PC-3 (cell line): ENCODE measurements around the gene RNF208. TPM values are rescaled to one million over a fixed set of nuclear protein-coding genes. Genes with fewer than 3 reads are reported as not detected.

Experiments used
- ATAC-seq: fragments of 200-7000 bp; cut with Tn5 transposase; 2 replicates; pipeline ENCODE4 v1.9.1; 2020; ENCODE audit warnings: mild to moderate bottlenecking, moderate library complexity
- BruUV-seq: library from RNA; stranded (reverse); fragments of 400-500 nt; replicated peaks from 2 replicates; lab custom pipeline; 2021; lab: Mats Ljungman, UMichigan
- CTCF ChIA-PET: fragments of 300-600 bp; sonication (Branson Sonifier 250); formaldehyde crosslinking; loops from one replicate; lab custom pipeline; 2022; ENCODE audit warnings: antibody characterized with exemption; lab: Charles Lee
- POLR2A ChIA-PET: fragments of 300-600 bp; sonication (Branson Sonifier 250); formaldehyde crosslinking; loops from one replicate; lab custom pipeline; 2022; ENCODE audit warnings: antibody characterized with exemption; ENCODE audit not compliant: unreplicated experiment; lab: Charles Lee
- DNase-seq: peaks from one replicate; pipeline ENCODE4 v3.0.0-alpha.2; 2015
- H2AFZ ChIP-seq: fragments of 300-600 bp; sonication (generic); 2 replicates; pipeline ENCODE4 v1.6.0; 2016; ENCODE audit warnings: antibody characterized with exemption, low read length
- H3F3A ChIP-seq: fragments of 300-600 bp; sonication (generic); one replicate; pipeline ENCODE4 v1.6.0; 2017; ENCODE audit warnings: antibody characterized with exemption, low read length, control low read depth, mild to moderate bottlenecking; ENCODE audit not compliant: unreplicated experiment
- H3K27ac ChIP-seq: fragments of 300-600 bp; sonication (generic); 2 replicates; pipeline ENCODE4 v1.5.1; 2016; ENCODE audit warnings: mild to moderate bottlenecking, low read length
- H3K27me3 ChIP-seq: fragments of 300-600 bp; sonication (generic); 2 replicates; pipeline ENCODE4 v1.6.1; 2016; ENCODE audit warnings: low read length, mixed read lengths
- H3K36me3 ChIP-seq: fragments of 300-600 bp; sonication (generic); 2 replicates; pipeline ENCODE4 v1.6.1; 2016; ENCODE audit warnings: low read depth, mixed run types, low read length, mixed read lengths
- H3K4me1 ChIP-seq: fragments of 300-600 bp; sonication (generic); 2 replicates; pipeline ENCODE4 v1.5.1; 2016; ENCODE audit warnings: low read length; ENCODE audit not compliant: insufficient read depth
- H3K4me2 ChIP-seq: fragments of 300-600 bp; sonication (generic); 2 replicates; pipeline ENCODE4 v1.6.0; 2016; ENCODE audit warnings: low read length
- H3K4me3 ChIP-seq: fragments of 300-600 bp; sonication (generic); 2 replicates; pipeline ENCODE4 v1.5.1; 2016; ENCODE audit warnings: mild to moderate bottlenecking, low read length, mixed read lengths
- H3K79me2 ChIP-seq: fragments of 300-600 bp; sonication (generic); 2 replicates; pipeline ENCODE4 v1.6.1; 2017; ENCODE audit warnings: low read length, mixed read lengths
- H3K9ac ChIP-seq: fragments of 300-600 bp; sonication (generic); 2 replicates; pipeline ENCODE4 v1.6.0; 2016; ENCODE audit warnings: mild to moderate bottlenecking, low read length
- H3K9me2 ChIP-seq: fragments of 300-600 bp; sonication (generic); replicated peaks from 2 replicates; pipeline ENCODE4 v1.6.1; 2016; ENCODE audit warnings: mixed run types, low read length, mixed read lengths
- H3K9me3 ChIP-seq: fragments of 300-600 bp; sonication (generic); 2 replicates; pipeline ENCODE4 v1.6.1; 2016; ENCODE audit warnings: low read length, mixed read lengths
- H4K20me1 ChIP-seq: fragments of 300-600 bp; sonication (generic); 2 replicates; pipeline ENCODE4 v1.6.1; 2016; ENCODE audit warnings: low read length, mixed read lengths
- EZH2 ChIP-seq: fragments of 300-600 bp; sonication (generic); IDR thresholded peaks from one replicate; pipeline ENCODE4 v1.6.1; 2017; ENCODE audit warnings: antibody characterized with exemption, mild to moderate bottlenecking, low read length; ENCODE audit not compliant: unreplicated experiment
- EZH2phosphoT487 ChIP-seq: fragments of 300-600 bp; sonication (generic); IDR thresholded peaks from 2 replicates; pipeline ENCODE4 v1.6.1; 2018; ENCODE audit warnings: mild to moderate bottlenecking, antibody characterized with exemption, low read length, borderline replicate concordance
- intact Hi-C: fragments of 100-400 bp; cut with micrococcal nuclease; formaldehyde crosslinking; loops from 2 replicates; pipeline ENCODE4 v1.9.0; 2023
- total RNA-seq: library from RNA; depleted of rRNA; stranded (reverse); fragments of >200 nt; gene quantifications from 2 replicates; pipeline ENCODE4 v1.2.3, GENCODE V29; 2014
- TF ChIP-seq, protein P1 (sequence below): fragments of 300-600 bp; sonication (generic); conservative IDR thresholded peaks from 2 replicates; pipeline ENCODE4 v1.5.1; 2017; ENCODE audit warnings: antibody characterized with exemption, low read depth, mild to moderate bottlenecking, low read length

The RNF208 gene
- total RNA-seq, 1 experiment from 2014 or later, result 1.7 TPM

DNA sequence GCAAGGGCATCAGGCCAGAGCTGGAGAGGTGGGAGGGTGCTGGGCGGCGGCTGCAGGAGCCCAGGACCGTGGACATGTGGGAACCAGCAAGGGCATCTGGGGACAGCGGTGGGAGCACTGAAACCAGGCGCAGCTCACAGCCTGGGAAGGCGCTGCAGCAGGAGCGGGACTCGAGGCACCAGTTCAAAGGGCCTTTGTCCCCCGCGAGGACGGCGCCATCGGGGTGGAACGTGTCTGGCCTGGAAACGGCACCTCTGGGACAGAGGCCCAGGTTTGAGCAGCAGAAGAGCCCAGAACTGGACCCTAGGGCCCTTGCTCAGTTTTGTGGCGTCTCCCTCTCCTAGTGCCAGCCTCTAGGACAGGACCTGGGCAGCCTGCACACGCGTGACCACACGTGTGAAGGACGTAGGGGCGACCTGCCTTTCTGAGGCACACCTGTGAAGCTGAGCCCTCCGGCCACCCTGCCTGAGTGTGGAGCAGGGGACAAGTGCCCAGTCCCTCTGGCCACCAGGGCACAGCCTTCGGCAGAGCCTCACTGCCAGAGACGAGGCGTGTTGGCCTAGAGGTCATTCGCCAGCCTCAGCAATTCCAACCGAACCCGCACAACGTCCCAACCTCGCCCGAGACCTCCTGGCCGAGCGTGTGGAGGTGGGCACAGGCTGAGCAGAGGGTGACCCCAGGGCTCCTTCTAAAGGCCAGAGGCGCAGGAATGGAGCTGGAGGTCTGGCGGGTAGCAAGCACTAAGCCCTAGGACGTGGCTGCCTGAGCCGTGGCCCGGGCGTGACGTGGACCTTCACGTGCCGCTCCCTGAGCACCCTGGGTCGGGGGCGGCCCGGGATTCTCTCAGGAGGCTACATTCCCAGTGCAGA is 48.0 kb downstream of the RNF208 start:
- Histone ChIP-seq H4K20me1 (no peaks in the 10 kb centered on the region), H3K79me2 (no peaks in the 10 kb centered on the region), H3K36me3 (no peaks in the 10 kb centered on the region), H3K4me3 (no peak overlapping the region), H3K27ac (no peak overlapping the region), H3F3A (no peaks in the 10 kb centered on the region), H3K9me3 (no peaks in the 10 kb centered on the region), H3K4me1 (no peaks in the 10 kb centered on the region), H3K9ac (no peak overlapping the region), H3K9me2 (no peaks in the 10 kb centered on the region), H3K4me2 (no peak overlapping the region), H3K27me3 (no peaks in the 10 kb centered on the region), H2AFZ (no peak overlapping the region)
- ChIA-PET POLR2A (no interaction called here), CTCF (no interaction called here)
- BruUV-seq, result no TSS peak
- intact Hi-C loops, result no loop called here
- DNase-seq, result no peak
- no peak for ATAC-seq
- no peak for TF ChIP-seq EZH2phosphoT487
- no peak for TF ChIP-seq EZH2
- TF ChIP-seq, protein P1, sequence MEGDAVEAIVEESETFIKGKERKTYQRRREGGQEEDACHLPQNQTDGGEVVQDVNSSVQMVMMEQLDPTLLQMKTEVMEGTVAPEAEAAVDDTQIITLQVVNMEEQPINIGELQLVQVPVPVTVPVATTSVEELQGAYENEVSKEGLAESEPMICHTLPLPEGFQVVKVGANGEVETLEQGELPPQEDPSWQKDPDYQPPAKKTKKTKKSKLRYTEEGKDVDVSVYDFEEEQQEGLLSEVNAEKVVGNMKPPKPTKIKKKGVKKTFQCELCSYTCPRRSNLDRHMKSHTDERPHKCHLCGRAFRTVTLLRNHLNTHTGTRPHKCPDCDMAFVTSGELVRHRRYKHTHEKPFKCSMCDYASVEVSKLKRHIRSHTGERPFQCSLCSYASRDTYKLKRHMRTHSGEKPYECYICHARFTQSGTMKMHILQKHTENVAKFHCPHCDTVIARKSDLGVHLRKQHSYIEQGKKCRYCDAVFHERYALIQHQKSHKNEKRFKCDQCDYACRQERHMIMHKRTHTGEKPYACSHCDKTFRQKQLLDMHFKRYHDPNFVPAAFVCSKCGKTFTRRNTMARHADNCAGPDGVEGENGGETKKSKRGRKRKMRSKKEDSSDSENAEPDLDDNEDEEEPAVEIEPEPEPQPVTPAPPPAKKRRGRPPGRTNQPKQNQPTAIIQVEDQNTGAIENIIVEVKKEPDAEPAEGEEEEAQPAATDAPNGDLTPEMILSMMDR, result no peak

DNA sequence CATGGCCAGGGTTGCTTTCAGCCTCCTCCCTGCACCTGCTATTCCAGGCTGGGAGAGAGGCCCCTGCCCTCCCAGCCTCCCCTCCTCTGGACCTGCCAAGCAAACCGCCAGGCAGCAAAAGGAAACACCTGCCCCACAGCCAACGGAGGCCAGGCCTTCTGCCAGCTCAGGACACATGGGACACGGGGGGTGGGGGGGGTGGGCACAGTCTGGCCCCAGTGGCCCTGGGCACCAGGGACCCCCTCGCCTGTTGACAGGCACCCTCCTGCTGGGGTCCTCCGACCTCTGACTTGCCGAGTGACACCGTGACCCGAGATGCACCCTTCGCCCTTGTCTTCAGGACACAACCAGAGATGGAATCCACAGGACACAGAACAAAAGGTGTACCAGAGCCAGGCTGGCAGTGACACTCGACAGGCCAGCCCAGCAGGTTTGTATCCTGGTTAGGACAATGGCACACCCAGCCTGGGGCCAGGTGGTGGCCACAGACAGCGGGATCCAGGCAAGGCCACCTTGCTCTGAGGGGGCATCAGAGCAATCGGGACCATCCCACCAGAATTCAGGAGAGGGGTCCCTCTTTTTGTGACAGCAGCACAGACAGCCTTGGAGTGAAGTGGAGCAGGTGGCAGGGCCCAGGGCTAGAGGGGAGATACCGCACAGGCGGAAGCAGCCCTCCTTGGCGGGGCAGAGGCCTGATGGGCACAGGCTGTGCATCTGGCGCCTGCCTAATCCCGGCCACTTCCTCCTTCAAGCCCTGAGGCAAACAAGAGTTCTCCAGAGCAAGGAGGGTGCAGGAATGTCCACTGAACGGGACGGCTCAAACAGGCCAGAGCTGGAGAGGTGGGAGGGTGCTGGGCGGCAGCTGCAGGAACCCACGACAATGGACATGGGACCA is 48.9 kb downstream of the RNF208 start:
- Histone ChIP-seq H3F3A (no peaks in the 10 kb centered on the region), H3K4me1 (no peaks in the 10 kb centered on the region), H2AFZ (no peak overlapping the region), H3K27ac (no peak overlapping the region), H3K79me2 (no peaks in the 10 kb centered on the region), H4K20me1 (no peaks in the 10 kb centered on the region), H3K9ac (no peak overlapping the region), H3K9me3 (no peaks in the 10 kb centered on the region), H3K9me2 (no peaks in the 10 kb centered on the region), H3K27me3 (no peaks in the 10 kb centered on the region), H3K4me3 (no peak overlapping the region), H3K36me3 (no peaks in the 10 kb centered on the region), H3K4me2 (no peak overlapping the region)
- intact Hi-C loops, result no loop called here
- POLR2A ChIA-PET, result no interaction called here
- CTCF ChIA-PET, result no interaction called here
- TF ChIP-seq EZH2phosphoT487 (no peak), EZH2 (no peak)
- TF ChIP-seq, protein P1, result no peak
- BruUV-seq, result no TSS peak
- no peak for DNase-seq
- ATAC-seq, result no peak
